ENCODE results near the gene GAST. TPM values are rescaled to one million over a fixed set of nuclear protein-coding genes. Genes with fewer than 3 reads are reported as not detected.
"Not testable (repeated sequence)": the region's sequence is repeated elsewhere in the genome, so short reads cannot be mapped to it uniquely, and the experiment has no call there.

The GAST gene, protein sequence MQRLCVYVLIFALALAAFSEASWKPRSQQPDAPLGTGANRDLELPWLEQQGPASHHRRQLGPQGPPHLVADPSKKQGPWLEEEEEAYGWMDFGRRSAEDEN
- total RNA-seq (not detected), polyA plus RNA-seq (not detected)

DNA sequence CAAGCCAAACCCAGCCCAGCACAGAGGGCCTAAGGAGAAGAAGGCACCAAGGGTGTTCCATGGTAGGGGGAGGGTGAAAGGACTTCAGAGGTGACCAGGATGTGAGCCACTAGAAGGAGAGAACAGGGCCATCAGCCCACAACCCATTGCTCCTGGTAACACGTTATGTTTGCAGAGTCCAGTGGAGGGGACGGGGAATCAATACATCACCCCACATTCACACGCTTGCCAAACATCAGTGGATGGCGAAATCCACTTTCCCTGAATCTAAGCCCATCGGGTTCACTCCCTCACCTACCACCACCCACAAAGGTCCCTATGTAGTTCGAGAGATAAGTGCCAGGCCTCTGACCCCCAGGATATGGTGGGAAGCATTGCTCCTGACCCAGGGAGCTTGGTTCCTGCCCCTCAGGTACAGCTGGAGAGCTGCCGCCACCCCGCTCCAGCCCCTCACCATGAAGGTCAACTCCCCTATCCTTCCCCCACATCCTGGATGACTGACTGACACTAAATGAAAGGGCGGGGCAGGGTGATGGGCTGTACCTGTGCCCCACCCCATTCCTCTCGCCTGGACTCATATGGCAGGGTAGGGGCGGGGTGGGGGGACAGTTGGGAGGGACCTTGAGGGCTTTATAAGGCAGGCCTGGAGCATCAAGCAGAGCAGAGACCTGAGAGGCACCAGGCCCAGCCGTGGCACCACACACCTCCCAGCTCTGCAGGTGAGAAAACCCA, at the start of gene GAST:
Gene GAST, plus strand, starts transcription at position 663 of the 732 bp plus-strand sequence. CDS start 3,106 bp downstream, outside the sequence.
- H3K36me3 ChIP-seq (ENCODE audit: insufficient read depth), result no peaks in the 10 kb centered on the region
- H3K4me1 ChIP-seq (ENCODE audit: insufficient read depth), result no peaks in the 10 kb centered on the region
- H3K27ac ChIP-seq (ENCODE audit: low read depth), result no peak within 1 kb of the TSS
- WGBS, result 84% methylated on average over 12 of the region's 12 CpGs
- DNase-seq (ENCODE audit: extremely low spot score), result no peak
- H3K4me3 ChIP-seq (ENCODE audit: low read depth, low read length), result no peak within 1 kb of the TSS

DNA sequence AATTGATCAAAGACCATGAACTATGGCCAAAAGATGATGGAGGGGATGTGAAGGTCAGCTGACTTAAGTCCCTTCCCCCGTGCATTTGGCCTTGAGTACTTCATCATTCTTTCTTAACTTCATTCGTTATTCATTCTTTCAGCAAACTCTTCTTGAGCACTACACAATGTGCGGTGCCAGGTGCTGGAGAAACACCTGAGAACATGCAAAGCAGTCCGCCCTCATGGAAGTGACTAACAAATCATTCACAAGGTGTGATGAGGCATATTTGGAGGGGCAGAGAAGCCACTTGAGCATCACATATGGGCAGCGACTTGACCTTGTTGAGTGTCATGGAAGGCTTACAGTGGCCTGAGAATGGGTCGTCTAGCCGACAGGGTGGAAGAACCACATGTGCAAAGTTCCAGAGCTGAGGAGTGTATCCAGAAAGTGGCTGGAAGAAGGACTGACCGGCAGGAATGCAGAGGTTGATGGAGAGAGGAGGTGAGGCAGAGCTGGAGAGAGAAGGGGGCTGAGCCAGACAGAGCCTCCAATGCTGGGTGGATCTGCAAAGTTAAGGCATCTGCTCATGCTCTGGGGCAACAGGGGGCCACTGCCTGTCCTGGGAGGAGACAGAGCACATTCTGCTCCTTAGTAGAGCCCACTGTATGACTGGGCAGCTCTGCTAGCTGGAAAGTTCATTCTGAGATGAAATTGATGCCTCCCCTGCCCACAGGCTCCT, 48.5 kb upstream of the GAST start:
- Histone ChIP-seq H3K4me1 (ENCODE audit: insufficient read depth) (no peaks in the 10 kb centered on the region), H3K4me3 (ENCODE audit: low read depth, low read length) (no peak overlapping the region)
- WGBS, result 68% methylated on average over 8 of the region's 8 CpGs

DNA sequence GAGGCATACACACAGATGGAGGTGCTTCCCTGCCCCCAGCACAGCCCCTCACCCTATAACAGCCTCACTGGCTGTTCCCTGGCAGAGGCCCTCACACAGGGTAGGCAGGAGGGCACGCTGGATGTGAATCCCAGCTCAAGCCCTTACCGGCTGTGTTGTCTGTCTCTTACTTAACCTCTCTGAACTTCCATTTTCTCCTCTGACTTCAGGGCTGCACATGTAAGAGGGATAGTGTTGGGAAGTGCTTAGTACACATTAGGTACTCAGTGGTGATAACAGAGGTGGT, 48.0 kb upstream of the GAST start:
- Histone ChIP-seq H3K36me3 (ENCODE audit: insufficient read depth) (no peaks in the 10 kb centered on the region), H3K4me1 (ENCODE audit: insufficient read depth) (no peaks in the 10 kb centered on the region), H3K4me3 (ENCODE audit: low read depth, low read length) (no peak overlapping the region), H3K27ac (ENCODE audit: low read depth) (no peak overlapping the region)
- no peak for DNase-seq (ENCODE audit: extremely low spot score)
- 67% methylated on average over 2 of the region's 2 CpGs for WGBS

More for the DNA sequence above, 48.5 kb upstream of the GAST start:
- H3K36me3 ChIP-seq (ENCODE audit: insufficient read depth), result no peaks in the 10 kb centered on the region
- DNase-seq (ENCODE audit: extremely low spot score), result no peak
- no peak overlapping the region for H3K27ac ChIP-seq (ENCODE audit: low read depth)

DNA sequence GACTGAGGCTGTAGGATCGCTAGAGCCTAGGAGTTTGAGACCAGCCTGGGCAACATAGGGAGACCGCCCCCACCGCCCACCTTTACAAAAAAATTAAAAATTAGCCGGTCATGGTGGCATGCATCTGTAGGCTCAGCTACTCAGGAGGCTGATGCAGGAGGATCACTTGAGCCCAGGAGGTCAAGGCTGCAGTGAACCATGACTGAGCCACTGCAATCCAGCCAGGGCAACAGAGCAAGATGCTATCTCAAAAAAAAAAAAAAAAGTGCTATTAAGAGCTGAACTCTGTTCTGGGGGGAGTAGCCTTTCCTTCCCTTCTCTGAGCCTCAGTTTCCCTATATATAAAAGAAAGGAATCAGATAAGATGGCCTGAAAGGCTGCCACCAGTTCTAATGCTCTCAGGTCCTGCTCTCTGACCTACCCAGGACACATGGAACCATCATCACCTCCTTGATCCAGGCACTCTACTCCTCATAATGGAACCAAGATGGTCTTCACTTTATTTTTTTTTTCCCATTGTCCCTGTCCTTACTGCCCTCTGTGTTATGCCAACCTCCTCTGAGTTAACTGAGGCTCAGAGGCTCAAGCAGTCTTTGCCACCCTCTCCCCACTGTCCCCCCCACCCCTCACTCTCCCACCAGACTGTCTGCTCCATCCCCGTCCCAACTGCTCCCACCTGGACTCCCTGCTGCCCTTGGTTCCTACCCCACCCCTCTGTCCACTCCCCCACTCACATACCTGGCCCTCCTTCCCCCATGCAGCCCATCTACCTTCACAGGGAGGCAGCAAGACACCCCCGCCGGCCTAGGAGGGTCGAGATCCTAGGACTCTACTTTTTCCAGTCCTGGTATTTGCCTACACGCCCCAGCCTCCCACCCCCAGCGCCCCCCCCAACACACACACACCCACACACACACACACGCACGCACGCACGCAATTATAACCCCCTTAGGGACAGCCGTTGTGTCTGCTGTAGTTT, 47.3 kb upstream of the GAST start:
- H3K36me3 ChIP-seq (ENCODE audit: insufficient read depth), result no peaks in the 10 kb centered on the region
- no peak overlapping the region for H3K27ac ChIP-seq (ENCODE audit: low read depth)
- H3K4me3 ChIP-seq (ENCODE audit: low read depth, low read length), result no peak overlapping the region
- no peak for DNase-seq (ENCODE audit: extremely low spot score)
- WGBS, result 52% methylated on average over 15 of the region's 15 CpGs
- H3K4me1 ChIP-seq (ENCODE audit: insufficient read depth), result no peaks in the 10 kb centered on the region

DNA sequence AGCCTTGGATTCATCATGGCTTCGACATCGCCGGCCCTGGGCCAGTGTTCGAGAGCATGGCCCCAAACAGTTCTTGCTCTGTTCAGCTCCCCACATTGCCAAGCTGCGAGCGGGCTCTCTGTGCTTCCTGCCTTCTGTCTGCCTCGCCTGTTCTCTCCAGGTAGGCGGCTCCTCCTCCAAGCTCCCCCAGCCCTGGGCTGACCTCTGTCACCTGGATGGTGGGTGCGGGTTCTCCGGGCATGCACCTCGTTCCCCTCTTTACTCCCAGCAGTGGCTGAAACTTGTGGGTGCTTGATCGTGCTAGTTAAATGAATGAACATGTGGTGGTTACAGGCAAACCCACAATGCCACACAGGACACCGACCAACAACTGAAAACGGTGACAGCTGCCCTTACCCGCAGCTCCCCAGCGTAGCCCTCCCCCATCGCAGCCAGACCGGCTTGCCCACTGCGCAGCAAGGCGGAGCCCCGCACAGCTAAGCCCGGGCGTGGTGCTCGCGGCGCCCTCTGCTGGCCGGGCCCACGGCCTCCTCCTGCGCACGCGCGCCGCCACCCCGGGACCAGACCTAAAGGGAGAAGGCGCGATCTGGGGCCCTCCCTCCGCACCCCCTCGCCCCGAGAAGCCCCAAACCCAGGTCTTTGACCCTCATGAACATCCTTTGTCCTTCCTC, 46.4 kb upstream of the GAST start:
- Histone ChIP-seq H3K4me3 (ENCODE audit: low read depth, low read length) (peak overlapping the region; percentile 26), H3K27ac (ENCODE audit: low read depth) (peak overlapping the region; percentile 62), H3K36me3 (ENCODE audit: insufficient read depth) (no peaks in the 10 kb centered on the region), H3K4me1 (ENCODE audit: insufficient read depth) (no peaks in the 10 kb centered on the region)
- DNase-seq (ENCODE audit: extremely low spot score), result no peak
- 2% methylated on average over 39 of the region's 39 CpGs for WGBS

DNA sequence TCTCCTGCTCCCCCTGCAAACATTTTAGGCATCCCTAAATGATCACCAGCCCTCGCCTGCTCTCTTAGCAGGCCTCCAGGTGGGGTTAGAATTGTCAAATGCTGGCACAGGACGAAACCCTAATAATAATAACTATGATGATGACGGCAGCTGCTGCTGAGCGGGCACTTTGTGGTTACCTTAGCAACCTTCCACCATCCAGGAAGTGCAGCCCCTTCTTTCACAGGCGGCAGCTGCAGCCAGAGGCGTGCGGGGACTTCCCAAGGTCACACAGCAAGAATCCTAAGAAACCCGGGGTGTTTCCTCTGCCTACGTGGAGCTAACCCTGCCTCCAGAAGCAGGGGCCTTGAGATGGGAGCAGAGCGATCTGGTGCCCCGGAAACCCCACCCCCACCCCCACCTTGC, 45.9 kb upstream of the GAST start:
- no peaks in the 10 kb centered on the region for H3K4me1 ChIP-seq (ENCODE audit: insufficient read depth)
- WGBS, result 6% methylated on average over 11 of the region's 11 CpGs
- DNase-seq (ENCODE audit: extremely low spot score), result no peak
- peak overlapping the region; percentile 62 for H3K27ac ChIP-seq (ENCODE audit: low read depth)
- H3K36me3 ChIP-seq (ENCODE audit: insufficient read depth), result no peaks in the 10 kb centered on the region
- peak overlapping the region; percentile 26 for H3K4me3 ChIP-seq (ENCODE audit: low read depth, low read length)

DNA sequence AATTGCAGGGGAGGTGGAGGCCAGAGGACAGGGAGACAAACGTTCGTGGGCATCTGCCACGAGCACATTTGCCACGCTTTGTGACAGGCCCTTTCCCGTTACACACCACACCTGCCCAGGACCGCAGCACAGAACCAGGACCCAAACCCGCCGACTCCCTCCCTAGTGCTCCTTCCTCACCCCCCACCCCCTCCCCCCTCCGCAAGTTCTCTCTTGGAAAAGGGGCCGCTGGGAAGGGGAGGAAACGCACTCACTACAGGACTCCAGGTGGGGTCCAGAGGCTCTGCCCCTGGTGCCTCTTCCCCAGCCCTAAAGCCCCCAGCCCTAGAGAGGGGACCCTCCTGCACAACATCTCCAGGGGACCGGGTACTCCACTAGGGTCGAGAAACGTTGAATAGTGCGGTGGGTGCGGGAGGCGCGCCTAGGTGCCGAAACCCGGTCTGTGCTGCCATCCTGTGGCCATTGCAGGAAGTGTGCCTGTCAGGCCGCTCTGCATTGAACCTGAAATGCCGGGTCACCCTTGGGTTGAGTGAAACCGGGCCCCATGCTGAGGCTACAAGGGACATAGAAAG, 45.3 kb upstream of the GAST start:
- no peak for DNase-seq (ENCODE audit: extremely low spot score)
- H3K4me3 ChIP-seq (ENCODE audit: low read depth, low read length), result peak overlapping the region; percentile 26
- 2% methylated on average over 23 of the region's 23 CpGs for WGBS
- no peaks in the 10 kb centered on the region for H3K36me3 ChIP-seq (ENCODE audit: insufficient read depth)
- H3K4me1 ChIP-seq (ENCODE audit: insufficient read depth), result no peaks in the 10 kb centered on the region
- peak overlapping the region; percentile 35 for H3K27ac ChIP-seq (ENCODE audit: low read depth)

DNA sequence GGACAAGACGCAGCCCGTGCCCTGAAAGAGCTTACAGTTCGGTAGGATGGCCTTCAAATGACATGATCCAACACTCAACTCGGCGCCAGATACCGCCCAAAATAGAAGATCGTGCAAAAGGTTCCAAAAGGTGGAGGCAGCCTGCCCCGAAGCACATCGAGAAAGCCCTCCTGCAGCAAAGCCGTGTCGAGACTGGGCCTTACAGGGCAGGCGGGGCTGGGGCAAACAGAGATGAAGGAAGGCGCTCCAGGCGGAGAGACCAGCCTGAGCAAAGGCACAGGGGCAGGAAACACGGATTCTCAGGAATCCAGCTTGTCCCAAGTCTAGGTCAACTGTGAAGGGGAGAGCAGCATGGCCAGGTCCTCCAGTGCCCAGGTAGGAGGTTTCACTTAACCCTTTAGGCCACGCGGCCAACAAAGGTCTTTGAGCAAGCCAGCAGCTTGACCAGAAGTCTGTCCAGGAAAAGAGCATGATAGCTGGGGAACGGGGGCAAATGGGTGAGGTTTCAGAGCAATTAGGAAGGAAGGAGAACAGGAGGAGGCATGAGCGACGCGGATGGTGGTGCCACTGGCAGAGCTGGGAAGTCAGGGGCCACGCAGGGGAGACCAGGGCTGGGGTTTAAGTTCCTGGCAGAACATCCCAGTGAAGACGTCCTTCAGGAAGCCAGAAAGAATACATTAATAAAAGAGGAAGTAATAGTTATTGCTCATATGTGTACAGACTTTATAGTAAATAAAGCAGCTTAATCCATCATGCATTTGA, 44.7 kb upstream of the GAST start:
- H3K36me3 ChIP-seq (ENCODE audit: insufficient read depth), result no peaks in the 10 kb centered on the region
- no peak for DNase-seq (ENCODE audit: extremely low spot score)
- WGBS, result 46% methylated on average over 23 of the region's 23 CpGs
- no peak overlapping the region for H3K27ac ChIP-seq (ENCODE audit: low read depth)
- H3K4me3 ChIP-seq (ENCODE audit: low read depth, low read length), result no peak overlapping the region
- H3K4me1 ChIP-seq (ENCODE audit: insufficient read depth), result no peaks in the 10 kb centered on the region

DNA sequence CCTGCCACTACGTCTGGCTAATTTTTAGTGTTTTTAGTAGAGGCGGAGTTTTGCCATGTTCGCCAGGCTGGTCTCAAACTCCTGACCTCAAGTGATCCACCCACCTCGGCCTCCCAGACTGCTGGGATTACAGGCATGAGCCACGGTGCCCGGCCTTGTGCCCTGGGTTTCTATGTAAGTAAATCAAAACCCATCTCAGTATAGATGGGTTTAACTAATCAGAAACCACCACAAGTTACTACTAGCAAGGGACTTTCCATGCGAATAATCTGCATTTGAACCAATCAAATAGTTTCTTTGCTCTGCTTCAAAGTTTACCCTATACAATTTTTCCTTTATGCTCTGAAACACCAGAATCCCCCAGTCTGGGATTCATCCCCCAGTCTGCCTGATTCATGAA, 40.0 kb upstream of the GAST start:
- no peak overlapping the region for H3K27ac ChIP-seq (ENCODE audit: low read depth)
- no peaks in the 10 kb centered on the region for H3K36me3 ChIP-seq (ENCODE audit: insufficient read depth)
- no peak overlapping the region for H3K4me3 ChIP-seq (ENCODE audit: low read depth, low read length)
- 87% methylated on average over 7 of the region's 7 CpGs for WGBS
- no peaks in the 10 kb centered on the region for H3K4me1 ChIP-seq (ENCODE audit: insufficient read depth)
- no peak for DNase-seq (ENCODE audit: extremely low spot score)

DNA sequence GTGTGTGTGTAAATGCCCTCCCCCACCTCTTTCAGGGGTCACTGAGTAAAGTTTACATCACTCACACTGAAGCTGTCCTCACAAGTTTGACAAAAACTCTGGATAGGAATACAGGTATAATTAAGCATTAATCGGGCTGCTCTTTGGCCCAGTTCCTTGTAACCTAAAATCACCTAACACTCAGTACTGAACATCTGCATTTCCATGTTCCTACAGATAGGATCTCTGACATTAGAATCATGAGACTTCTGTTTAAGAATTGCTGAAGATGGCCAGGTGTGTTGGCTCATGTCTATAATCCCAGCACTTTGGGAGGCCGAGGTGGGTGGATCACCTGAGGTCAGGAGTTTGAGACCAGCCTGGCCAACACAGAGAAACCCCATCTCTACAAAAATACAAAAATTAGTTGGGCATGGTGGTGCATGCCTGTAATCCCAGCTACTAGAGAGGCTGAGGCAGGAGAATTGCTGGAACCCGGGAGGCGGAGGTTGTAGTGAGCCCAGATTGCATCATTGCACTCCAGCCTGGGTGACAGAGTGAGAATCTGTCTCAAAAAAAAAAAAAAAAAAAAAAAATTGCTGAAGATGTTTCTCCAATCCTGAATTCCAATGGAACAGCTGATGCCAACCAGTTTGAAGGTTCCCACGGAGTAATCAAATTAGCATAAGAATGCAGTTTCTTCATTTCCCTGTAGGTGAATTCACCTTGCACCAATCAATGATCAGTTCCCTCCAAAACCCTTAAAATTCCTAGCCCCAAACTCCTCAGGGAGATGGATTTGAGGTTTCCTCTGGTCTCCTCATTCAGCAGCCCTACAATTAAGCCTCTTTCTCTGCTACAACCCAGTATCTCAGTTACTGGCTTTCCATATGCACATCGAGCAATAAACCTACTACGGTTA, 36.7 kb upstream of the GAST start:
- not testable (repeated sequence) for H3K27ac ChIP-seq (ENCODE audit: low read depth); H3K4me1 ChIP-seq (ENCODE audit: insufficient read depth); H3K4me3 ChIP-seq (ENCODE audit: low read depth, low read length); DNase-seq (ENCODE audit: extremely low spot score); H3K36me3 ChIP-seq (ENCODE audit: insufficient read depth)
- WGBS, result 73% methylated on average over 7 of the region's 7 CpGs

DNA sequence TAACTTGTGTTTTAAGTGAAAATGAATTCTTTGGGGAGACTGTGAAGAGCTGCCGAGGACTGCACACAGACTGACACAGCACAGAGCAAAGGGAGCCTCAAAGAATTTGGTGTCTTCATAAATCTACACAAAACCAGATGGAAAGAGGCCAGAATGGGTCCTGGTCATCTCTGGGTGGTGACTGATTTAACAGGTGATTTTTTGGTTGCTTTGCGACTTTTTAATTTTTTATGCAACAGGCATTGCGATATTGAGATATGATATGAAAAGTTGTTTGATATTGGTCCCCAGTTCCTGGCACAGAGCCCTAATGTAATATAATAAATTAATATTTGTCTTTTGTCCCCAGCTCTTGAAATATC, 36.1 kb upstream of the GAST start:
- no peaks in the 10 kb centered on the region for H3K36me3 ChIP-seq (ENCODE audit: insufficient read depth)
- no peak overlapping the region for H3K27ac ChIP-seq (ENCODE audit: low read depth)
- 67% methylated on average over 3 of the region's 3 CpGs for WGBS
- H3K4me3 ChIP-seq (ENCODE audit: low read depth, low read length), result no peak overlapping the region
- H3K4me1 ChIP-seq (ENCODE audit: insufficient read depth), result no peaks in the 10 kb centered on the region
- no peak for DNase-seq (ENCODE audit: extremely low spot score)

Data from urinary bladder (tissue), 4 donors.